SK-N-SH (cell line): ENCODE results near the gene LDAF1.

Experiments
- CHD2 ChIP-seq: fragments of 150-350 bp; IDR thresholded peaks from 2 replicates; pipeline ENCODE4 v1.6.1; 2018; ENCODE audit warnings: low read length; ENCODE audit not compliant: partially characterized antibody
- CTCF ChIP-seq: fragments of 200-600 bp; sonication (generic); IDR thresholded peaks from 2 replicates; pipeline ENCODE4 v1.6.1; 2017; ENCODE audit warnings: antibody characterized with exemption, mild to moderate bottlenecking, moderate library complexity
- EP300 ChIP-seq, 2 experiments: IDR thresholded peaks; 2 replicates each; pipeline versions ENCODE4 v1.4.0 to v1.6.1; 2012; ENCODE audit warnings: borderline replicate concordance in 1 of 2, low read depth in 1 of 2, low read length in 1 of 2
- FOXM1 ChIP-seq: IDR thresholded peaks from 2 replicates; pipeline ENCODE4 v1.4.0; 2012; ENCODE audit warnings: low read depth, mild to moderate bottlenecking
- NRF1 ChIP-seq: IDR thresholded peaks from 2 replicates; pipeline ENCODE4 v1.6.1; 2012; ENCODE audit warnings: low read depth, mild to moderate bottlenecking, low read length
- POLR2AphosphoS5 ChIP-seq: IDR thresholded peaks from 2 replicates; pipeline ENCODE4 v1.6.1; 2012; ENCODE audit warnings: low read depth, low read length
- RAD21 ChIP-seq: IDR thresholded peaks from 2 replicates; pipeline ENCODE4 v1.6.1; 2012; ENCODE audit warnings: mild to moderate bottlenecking, low read length
- RCOR1 ChIP-seq: fragments of 150-350 bp; IDR thresholded peaks from 2 replicates; pipeline ENCODE4 v1.6.1; 2017; ENCODE audit warnings: antibody characterized with exemption, low read length
- REST ChIP-seq: IDR thresholded peaks from 2 replicates; pipeline ENCODE4 v1.6.1; 2012; ENCODE audit warnings: mild to moderate bottlenecking, low read depth, low read length, moderate library complexity
- TAF1 ChIP-seq: IDR thresholded peaks from 2 replicates; pipeline ENCODE4 v1.6.1; 2012; ENCODE audit warnings: low read depth, mild to moderate bottlenecking, low read length, moderate library complexity, borderline replicate concordance
- TCF12 ChIP-seq: IDR thresholded peaks from 2 replicates; pipeline ENCODE4 v1.4.0; 2012
- TEAD4 ChIP-seq: IDR thresholded peaks from 2 replicates; pipeline ENCODE4 v1.4.0; 2012; ENCODE audit warnings: mild to moderate bottlenecking, borderline replicate concordance; ENCODE audit not compliant: insufficient read depth
- USF2 ChIP-seq: fragments of 150-350 bp; IDR thresholded peaks from 2 replicates; pipeline ENCODE4 v1.6.1; 2017; ENCODE audit warnings: antibody characterized with exemption, low read length, low read depth, borderline replicate concordance
- YY1 ChIP-seq: IDR thresholded peaks from 2 replicates; pipeline ENCODE4 v1.4.0; 2012; ENCODE audit warnings: low read depth, mild to moderate bottlenecking

- TF ChIP-seq NRF1: no peak
- no peak for TF ChIP-seq TCF12
- no peak for TF ChIP-seq TEAD4
- no peak for TF ChIP-seq CTCF
- TF ChIP-seq FOXM1: no peak
- TF ChIP-seq REST: no peak
- no peak for TF ChIP-seq POLR2AphosphoS5
- no peak for TF ChIP-seq RAD21
- TF ChIP-seq YY1: no peak
- TF ChIP-seq CHD2: no peak
- TF ChIP-seq RCOR1: no peak
- no peak for TF ChIP-seq USF2
- TF ChIP-seq TAF1: no peak
- no peak for TF ChIP-seq EP300 (IDR thresholded peaks at IDR 0.05; ENCODE audit: borderline replicate concordance in 1 of 2, low read depth in 1 of 2, low read length in 1 of 2)
These were observed 32.0 kb upstream of the LDAF1 start for GRCh38 chr16:21126518-21126917.
